Spleen (tissue), 7 donors: ENCODE results near the gene ADAM10.

Experiments
- CTCF ChIP-seq, 11 experiments: fragments of 200-600 bp in 7 of 11; fragments of 450-650 bp in 4 of 11; sonication (generic) in 4 of 11; IDR thresholded peaks in 8 of 11; conservative IDR thresholded peaks in 3 of 11; 1 replicate in 7 of 11; 2 replicates in 4 of 11; pipeline versions ENCODE4 v1.4.0 to v1.8.0; 2016 to 2021; ENCODE audit warnings: antibody characterized with exemption in 11 of 11, inconsistent platforms in 4 of 11, mild to moderate bottlenecking in 1 of 11
- POLR2A ChIP-seq, 3 donors: fragments of 450-650 bp; IDR thresholded peaks; one replicate each; pipeline ENCODE4 v1.5.1; 2017; ENCODE audit warnings: antibody characterized with exemption in 3 of 3, mild to moderate bottlenecking in 1 of 3
- donor health status: DM: no; HTN: no; CAD: no; lungs with moderate emphysema.
- donor health status: DM: no; HTN: no; CAD: no.
- donor health status: DM: no; HTN: no; CAD: no.

GRCh38 chr15:58748852-58749531 is 515 bp downstream of the ADAM10 start:
- TF ChIP-seq CTCF (IDR thresholded peaks at IDR 0.05 in 8 of 11, conservative IDR thresholded peaks at IDR 0.05 in 3 of 11) (no peak), POLR2A (IDR thresholded peaks at IDR 0.05) (peak in 1 of 3 donors; percentile 26)
